ENCODE data around the gene NUP188. TPM values are rescaled to one million over a fixed set of nuclear protein-coding genes. Genes with fewer than 3 reads are reported as not detected.

The NUP188 gene
- total RNA-seq, 4 donors from 2014 or later, result 21.1 to 62.9 (median 28.6) TPM

- TF ChIP-seq CTCF (IDR thresholded peaks at IDR 0.05; ENCODE audit: low read depth), result no peak
These were observed 67.1 kb downstream of the NUP188 start for GRCh38 chr9:129014608-129015007.

- TF ChIP-seq CTCF (IDR thresholded peaks at IDR 0.05; ENCODE audit: low read depth), result no peak
These were observed 73.6 kb downstream of the NUP188 start for GRCh38 chr9:129021091-129021490.

GRCh38 chr9:129022037-129022436 lies 74.5 kb downstream of the NUP188 start:
- no peak for TF ChIP-seq CTCF (IDR thresholded peaks at IDR 0.05; ENCODE audit: low read depth)

GRCh38 chr9:129023036-129023907 lies 75.8 kb downstream of the NUP188 start:
- TF ChIP-seq CTCF (IDR thresholded peaks at IDR 0.05; ENCODE audit: low read depth), result no peak

- no peak for TF ChIP-seq CTCF (IDR thresholded peaks at IDR 0.05; ENCODE audit: low read depth)
These were observed 76.4 kb downstream of the NUP188 start for GRCh38 chr9:129023908-129024233.

GRCh38 chr9:129026442-129027223 lies 79.1 kb downstream of the NUP188 start:
- TF ChIP-seq CTCF (IDR thresholded peaks at IDR 0.05; ENCODE audit: low read depth), result no peak

- TF ChIP-seq CTCF (IDR thresholded peaks at IDR 0.05; ENCODE audit: low read depth), result no peak
These were observed 79.8 kb downstream of the NUP188 start for GRCh38 chr9:129027224-129027684.

Measured in subcutaneous adipose tissue (tissue), 4 donors.